ENCODE results near the gene CEP131.

DNA sequence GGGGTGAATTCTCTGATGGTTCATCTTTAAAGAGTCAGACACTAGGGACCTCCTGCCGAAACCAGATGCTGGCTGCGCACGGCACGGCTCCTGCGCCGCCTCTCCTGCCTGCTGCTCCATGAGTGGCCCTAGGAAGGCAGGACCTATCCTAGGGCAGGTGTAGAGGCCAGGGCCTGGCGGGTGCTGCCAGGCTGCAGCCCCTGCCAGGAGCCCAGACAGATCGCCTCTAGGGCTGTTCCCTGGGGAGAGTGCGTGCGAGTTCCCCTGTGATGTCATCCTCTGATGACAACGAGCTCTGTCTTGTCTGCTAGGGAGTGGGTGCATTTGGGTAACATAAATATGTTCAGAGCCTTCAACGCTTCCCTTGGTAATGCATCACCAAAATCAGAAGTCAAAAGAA lies 48.5 kb upstream of the CEP131 start:
- TF ChIP-seq, protein P1, sequence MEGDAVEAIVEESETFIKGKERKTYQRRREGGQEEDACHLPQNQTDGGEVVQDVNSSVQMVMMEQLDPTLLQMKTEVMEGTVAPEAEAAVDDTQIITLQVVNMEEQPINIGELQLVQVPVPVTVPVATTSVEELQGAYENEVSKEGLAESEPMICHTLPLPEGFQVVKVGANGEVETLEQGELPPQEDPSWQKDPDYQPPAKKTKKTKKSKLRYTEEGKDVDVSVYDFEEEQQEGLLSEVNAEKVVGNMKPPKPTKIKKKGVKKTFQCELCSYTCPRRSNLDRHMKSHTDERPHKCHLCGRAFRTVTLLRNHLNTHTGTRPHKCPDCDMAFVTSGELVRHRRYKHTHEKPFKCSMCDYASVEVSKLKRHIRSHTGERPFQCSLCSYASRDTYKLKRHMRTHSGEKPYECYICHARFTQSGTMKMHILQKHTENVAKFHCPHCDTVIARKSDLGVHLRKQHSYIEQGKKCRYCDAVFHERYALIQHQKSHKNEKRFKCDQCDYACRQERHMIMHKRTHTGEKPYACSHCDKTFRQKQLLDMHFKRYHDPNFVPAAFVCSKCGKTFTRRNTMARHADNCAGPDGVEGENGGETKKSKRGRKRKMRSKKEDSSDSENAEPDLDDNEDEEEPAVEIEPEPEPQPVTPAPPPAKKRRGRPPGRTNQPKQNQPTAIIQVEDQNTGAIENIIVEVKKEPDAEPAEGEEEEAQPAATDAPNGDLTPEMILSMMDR (IDR thresholded peaks at IDR 0.05), result no peak
- TF ChIP-seq POLR2A (IDR thresholded peaks at IDR 0.05), result no peak

Measured in tibial nerve (tissue), 3 donors.